ENCODE measurements around the gene EEA1. TPM values are rescaled to one million over a fixed set of nuclear protein-coding genes. Genes with fewer than 3 reads are reported as not detected.

EEA1 gene
- total and polyA plus RNA-seq, 2 of the 8 experiments (the other 6 are each of a cell fraction or from before 2014, with no cell fraction given), result 1.0 to 18.8 TPM

DNA sequence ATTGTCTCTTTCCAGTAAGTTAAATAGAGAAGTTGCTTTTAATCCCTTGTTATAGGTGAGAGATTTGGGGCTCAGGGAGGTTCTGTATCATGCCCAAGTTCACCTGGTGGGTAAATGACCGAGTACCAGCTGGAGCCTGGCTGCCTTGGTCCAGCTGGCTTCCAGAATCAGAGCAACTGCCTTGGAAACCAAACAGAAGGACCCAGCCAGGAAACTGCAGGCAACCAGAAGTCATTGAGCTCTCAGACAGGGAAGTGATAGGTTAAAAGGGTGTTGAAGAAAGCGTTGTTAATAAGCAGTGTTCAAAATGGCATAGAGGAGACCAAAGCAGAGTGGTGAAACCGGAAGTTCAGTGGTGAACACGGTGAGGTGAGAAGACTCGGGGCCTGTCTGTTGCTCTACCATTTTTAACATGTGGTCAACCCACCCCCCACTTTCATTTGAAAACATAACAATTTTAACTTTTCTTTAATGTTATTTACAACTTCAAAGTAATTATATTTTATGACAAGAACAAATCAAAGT, 171.4 kb downstream of the EEA1 start:
- Histone ChIP-seq H2BK15ac (ENCODE audit: low read length) (no peak overlapping the region), H3K4me3 (ENCODE audit: extremely low read depth in 1 of 4, insufficient read depth in 2 of 4, low read depth in 3 of 4, low read length in 4 of 4) (no peak overlapping the region), H4K20me1 (replicated peaks in 1 of 2; ENCODE audit: control insufficient read depth in 1 of 2, insufficient read depth in 2 of 2, low read length in 2 of 2) (no peaks in the 10 kb centered on the region), H2BK20ac (ENCODE audit: low read length) (no peak overlapping the region), H4K5ac (ENCODE audit: insufficient read length, low read depth, low read length) (no peak overlapping the region), H3K27ac (ENCODE audit: low read depth, low read length) (no peak overlapping the region), H2AFZ (ENCODE audit: low read length) (0 out of 2 replicates have a peak overlapping the region, but pooled peaks have one; percentile 38), H2BK120ac (replicated peaks; ENCODE audit: low read depth, low read length) (no peak overlapping the region), H3K23me2 (ENCODE audit: low read depth, low read length) (no peaks in the 10 kb centered on the region), H3K56ac (replicated peaks; ENCODE audit: insufficient read length, low read depth, low read length) (no peak overlapping the region), H3K18ac (ENCODE audit: extremely low read depth, low read length) (no peak overlapping the region), H3K4me1 (replicated peaks in 1 of 4; ENCODE audit: control insufficient read depth in 3 of 4, insufficient read depth in 4 of 4, low read length in 3 of 4) (peaks cover 0 to 2% (median under 1%) of the 10 kb centered on the region in 4 experiments; a peak in 1 of 7 replicates), H3K79me2 (ENCODE audit: control insufficient read depth in 1 of 2, insufficient read depth in 2 of 2, low read length in 2 of 2) (no peaks in the 10 kb centered on the region), H3K9me3 (ENCODE audit: insufficient read depth in 2 of 2, low read depth in 1 of 2, low read length in 1 of 2) (no peaks in the 10 kb centered on the region), H2BK12ac (ENCODE audit: low read depth, low read length) (no peak overlapping the region), H3K27me3 (replicated peaks in 1 of 4; ENCODE audit: control insufficient read depth in 3 of 4, extremely low read depth in 1 of 4, insufficient read depth in 3 of 4, low read length in 3 of 4) (no peaks in the 10 kb centered on the region), H3K36me3 (ENCODE audit: control insufficient read depth in 2 of 4, insufficient read depth in 4 of 4, low read length in 3 of 4) (no peaks in the 10 kb centered on the region), H4K8ac (ENCODE audit: extremely low read depth, insufficient read depth, low read length) (no peak overlapping the region), H3K23ac (ENCODE audit: insufficient read length) (no peak overlapping the region), H2BK5ac (ENCODE audit: low read depth, low read length) (no peak overlapping the region), H3K4me2 (ENCODE audit: insufficient read depth in 1 of 2, low read depth in 2 of 2, low read length in 2 of 2) (no peak overlapping the region), H4K91ac (replicated peaks; ENCODE audit: insufficient read length, low read length) (no peak overlapping the region), H3K9ac (replicated peaks in 1 of 4; ENCODE audit: extremely low read depth in 1 of 4, low read depth in 3 of 4, low read length in 3 of 4) (no peak overlapping the region), H3K79me1 (ENCODE audit: low read depth, low read length) (no peaks in the 10 kb centered on the region), H3K4ac (replicated peaks; ENCODE audit: insufficient read length, low read depth, low read length) (no peak overlapping the region), H2AK5ac (ENCODE audit: low read depth, low read length) (no peak overlapping the region), H3K14ac (ENCODE audit: insufficient read length) (no peak overlapping the region)
- no peak for FAIRE-seq
- DNase-seq (ENCODE audit: low read depth in 1 of 2, low spot score in 2 of 2), result no peak
- 90% methylated on average over 5 of the region's 5 CpGs; no CpG with 5 or more reads in 1 of the 2 experiments for WGBS, 2 experiments (ENCODE audit: extremely low coverage in 1 of 2, insufficient coverage in 1 of 2, insufficient read length in 1 of 2, insufficient replicate concordance in 2 of 2, low coverage in 1 of 2, low lambda C conversion rate in 2 of 2, missing lambda C conversion rate in 1 of 2)
- ChIA-PET CTCF (ENCODE audit: partially characterized antibody) (no interaction called here), POLR2A (ENCODE audit: partially characterized antibody) (no interaction called here)
- TF ChIP-seq TAF1 (IDR thresholded peaks at IDR 0.05; ENCODE audit: low read depth, low read length) (no peak), CREB1 (IDR thresholded peaks at IDR 0.05) (no peak), CHD1 (IDR thresholded peaks at IDR 0.05; ENCODE audit: low read depth, low read length) (no peak), EP300 (IDR thresholded peaks at IDR 0.05; ENCODE audit: borderline replicate concordance in 1 of 2, low read depth in 2 of 2, low read length in 2 of 2) (no peak), SUZ12 (IDR thresholded peaks at IDR 0.05; ENCODE audit: low read length) (no peak), RFX5 (IDR thresholded peaks at IDR 0.05; ENCODE audit: borderline replicate concordance, low read depth, low read length) (no peak), RXRA (IDR thresholded peaks at IDR 0.05; ENCODE audit: insufficient read depth, low read depth, low read length) (no peak), RAD21 (IDR thresholded peaks at IDR 0.05 in 1 of 2, conservative IDR thresholded peaks at IDR 0.05 in 1 of 2; ENCODE audit: low read depth in 2 of 2, low read length in 2 of 2) (no peak), SP4 (IDR thresholded peaks at IDR 0.05; ENCODE audit: low read length) (no peak), NRF1 (IDR thresholded peaks at IDR 0.05; ENCODE audit: low read depth, low read length) (no peak), RNF2 (IDR thresholded peaks at IDR 0.05; ENCODE audit: borderline replicate concordance, low read depth, low read length, missing control alignments, poor library complexity, severe bottlenecking) (no peak), ZNF274 (IDR thresholded peaks at IDR 0.05; ENCODE audit: borderline replicate concordance, extremely low read depth, low read length) (no peak)
- TF ChIP-seq, protein P1, sequence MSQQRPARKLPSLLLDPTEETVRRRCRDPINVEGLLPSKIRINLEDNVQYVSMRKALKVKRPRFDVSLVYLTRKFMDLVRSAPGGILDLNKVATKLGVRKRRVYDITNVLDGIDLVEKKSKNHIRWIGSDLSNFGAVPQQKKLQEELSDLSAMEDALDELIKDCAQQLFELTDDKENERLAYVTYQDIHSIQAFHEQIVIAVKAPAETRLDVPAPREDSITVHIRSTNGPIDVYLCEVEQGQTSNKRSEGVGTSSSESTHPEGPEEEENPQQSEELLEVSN (IDR thresholded peaks at IDR 0.05), result no peak

Measured in H1 (cell line).